GM12874 (cell line): ENCODE data around the gene PEX5L.
A peak's percentile ranks its signal among the peaks of the same experiment; 100 is the strongest.

Experiments used
- TF ChIP-seq, protein P1 (sequence below): IDR thresholded peaks from 2 replicates; pipeline ENCODE4 v1.5.1; 2011; ENCODE audit warnings: low read depth, mild to moderate bottlenecking, control low read depth, low read length, moderate library complexity; ENCODE audit not compliant: insufficient read depth

The PEX5L gene

DNA sequence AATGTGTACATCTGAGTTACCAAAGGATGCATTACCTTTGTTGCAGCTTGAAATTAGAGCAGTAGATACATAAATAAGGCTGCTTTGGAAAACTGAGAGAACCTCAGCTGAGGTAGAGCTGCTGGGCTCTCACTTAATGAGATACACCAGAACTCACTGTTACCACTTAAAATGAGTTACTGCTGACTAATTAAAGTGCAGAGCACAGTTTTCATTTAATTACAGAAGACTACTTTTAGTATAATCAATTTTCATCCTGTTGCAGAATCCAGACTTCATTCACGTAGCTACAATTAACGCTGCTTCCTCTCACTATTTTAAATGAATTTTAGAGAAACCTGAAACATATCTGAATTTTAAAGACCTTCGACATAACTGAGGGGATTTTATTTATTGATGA, 214.4 kb downstream of the PEX5L start:
- TF ChIP-seq, protein P1, sequence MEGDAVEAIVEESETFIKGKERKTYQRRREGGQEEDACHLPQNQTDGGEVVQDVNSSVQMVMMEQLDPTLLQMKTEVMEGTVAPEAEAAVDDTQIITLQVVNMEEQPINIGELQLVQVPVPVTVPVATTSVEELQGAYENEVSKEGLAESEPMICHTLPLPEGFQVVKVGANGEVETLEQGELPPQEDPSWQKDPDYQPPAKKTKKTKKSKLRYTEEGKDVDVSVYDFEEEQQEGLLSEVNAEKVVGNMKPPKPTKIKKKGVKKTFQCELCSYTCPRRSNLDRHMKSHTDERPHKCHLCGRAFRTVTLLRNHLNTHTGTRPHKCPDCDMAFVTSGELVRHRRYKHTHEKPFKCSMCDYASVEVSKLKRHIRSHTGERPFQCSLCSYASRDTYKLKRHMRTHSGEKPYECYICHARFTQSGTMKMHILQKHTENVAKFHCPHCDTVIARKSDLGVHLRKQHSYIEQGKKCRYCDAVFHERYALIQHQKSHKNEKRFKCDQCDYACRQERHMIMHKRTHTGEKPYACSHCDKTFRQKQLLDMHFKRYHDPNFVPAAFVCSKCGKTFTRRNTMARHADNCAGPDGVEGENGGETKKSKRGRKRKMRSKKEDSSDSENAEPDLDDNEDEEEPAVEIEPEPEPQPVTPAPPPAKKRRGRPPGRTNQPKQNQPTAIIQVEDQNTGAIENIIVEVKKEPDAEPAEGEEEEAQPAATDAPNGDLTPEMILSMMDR, result no peak

GRCh38 chr3:179819379-179819778, 217.4 kb downstream of the PEX5L start:
- TF ChIP-seq, protein P1, result no peak

DNA sequence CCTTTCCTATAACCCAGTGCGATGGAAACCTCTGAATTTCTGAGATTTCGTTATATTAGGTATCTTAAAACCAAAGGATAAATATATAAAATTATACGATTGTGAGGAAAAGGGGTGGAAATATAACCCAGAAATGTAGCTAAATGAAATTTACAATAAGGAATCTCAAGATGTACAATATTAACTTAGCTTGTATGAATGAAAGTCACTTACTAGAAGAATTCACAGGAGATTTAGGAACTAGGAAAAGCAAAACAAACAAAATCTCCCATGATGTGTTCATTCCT, 224.7 kb downstream of the PEX5L start:
- TF ChIP-seq, protein P1, result no peak

GRCh38 chr3:179811321-179812095, 225.2 kb downstream of the PEX5L start:
- TF ChIP-seq, protein P1, result peak; percentile 71; the same call in 1 of the 2 replicates

- TF ChIP-seq, protein P1, result no peak
Observed at GRCh38 chr3:179809639-179810038, 227.1 kb downstream of the PEX5L start.

DNA sequence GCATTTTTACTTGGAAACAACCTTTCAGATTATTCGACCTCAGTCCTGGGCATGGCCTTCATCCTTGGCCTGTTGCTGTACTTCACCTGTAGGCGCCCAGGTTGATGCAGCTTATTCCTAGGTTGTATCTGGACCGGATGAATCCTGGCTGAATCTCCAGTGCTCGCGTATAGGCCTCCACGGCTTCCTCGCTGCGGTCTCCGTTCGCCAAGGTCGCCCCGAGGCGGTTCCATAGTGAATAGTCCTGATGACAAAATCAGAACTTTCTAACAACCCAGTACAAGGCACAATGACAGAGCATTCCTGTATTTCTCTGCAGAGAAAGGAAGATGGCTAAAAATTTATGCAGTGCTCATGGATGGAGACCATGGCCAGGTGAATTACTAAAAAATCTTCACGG, 229.1 kb downstream of the PEX5L start:
- TF ChIP-seq, protein P1, result no peak

DNA sequence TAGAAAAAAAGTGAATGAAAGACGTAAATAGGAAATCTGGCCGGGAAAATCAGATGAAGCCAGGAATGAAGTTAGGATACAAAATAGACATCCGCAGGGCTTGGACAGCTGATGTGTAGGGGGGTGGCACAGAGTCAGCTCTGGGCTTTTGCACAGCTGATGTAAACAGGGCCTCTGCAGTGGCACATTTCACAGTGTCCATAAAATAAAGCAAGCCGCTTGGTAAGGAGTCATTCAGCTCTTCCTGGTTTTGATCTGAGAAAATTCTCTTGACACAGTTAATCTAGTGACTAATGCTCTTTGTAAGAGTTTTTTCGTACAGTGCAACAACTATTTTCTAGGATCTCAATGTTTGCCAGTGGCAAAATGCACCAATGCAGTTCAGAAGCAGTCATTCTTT, 230.6 kb downstream of the PEX5L start:
- TF ChIP-seq, protein P1, result no peak
